Measurements from ENCODE around the gene IGSF9B. TPM values are rescaled to one million over a fixed set of nuclear protein-coding genes. Genes with fewer than 3 reads are reported as not detected.

IGSF9B gene
- total and polyA plus RNA-seq, 9 of the 15 experiments (the other 6 are each of a cell fraction or from before 2014, with no cell fraction given): 0.09 TPM; not detected in 8

DNA sequence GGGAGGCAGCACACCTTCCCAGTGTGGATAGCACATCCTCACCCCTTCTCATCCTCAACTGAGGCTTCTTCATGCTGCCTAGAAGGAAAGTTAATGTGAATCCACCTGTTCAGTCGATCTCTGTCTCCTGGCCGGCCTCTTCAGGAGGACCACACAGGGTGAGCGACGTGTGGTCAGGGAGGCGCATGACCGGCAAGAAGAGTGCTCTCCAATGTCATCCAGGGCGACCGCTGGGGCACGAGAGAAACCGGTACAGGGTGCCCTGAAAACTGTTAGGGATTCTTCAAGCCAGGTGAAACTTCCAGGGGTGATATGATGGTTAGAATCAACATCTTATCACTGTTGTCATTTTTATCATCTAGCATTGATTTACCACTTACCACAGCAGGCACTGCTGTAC lies 43.0 kb downstream of the IGSF9B start (continued):
- TF ChIP-seq SAP30 (IDR thresholded peaks at IDR 0.05; ENCODE audit: borderline replicate concordance, insufficient read depth, low read depth, low read length, poor library complexity, severe bottlenecking): no peak
- TF ChIP-seq MTA2 (IDR thresholded peaks at IDR 0.05; ENCODE audit: low read depth): no peak
- TF ChIP-seq E4F1 (CRISPR knock-in tag; IDR thresholded peaks at IDR 0.05; ENCODE audit: borderline replicate concordance): no peak
- TF ChIP-seq CEBPG (CRISPR knock-in tag; IDR thresholded peaks at IDR 0.05): no peak
- no peak for TF ChIP-seq CEBPG (tag; conservative IDR thresholded peaks at IDR 0.05 in 1 of 2, IDR thresholded peaks at IDR 0.05 in 1 of 2)
- TF ChIP-seq NFIC (IDR thresholded peaks at IDR 0.05): no peak

DNA sequence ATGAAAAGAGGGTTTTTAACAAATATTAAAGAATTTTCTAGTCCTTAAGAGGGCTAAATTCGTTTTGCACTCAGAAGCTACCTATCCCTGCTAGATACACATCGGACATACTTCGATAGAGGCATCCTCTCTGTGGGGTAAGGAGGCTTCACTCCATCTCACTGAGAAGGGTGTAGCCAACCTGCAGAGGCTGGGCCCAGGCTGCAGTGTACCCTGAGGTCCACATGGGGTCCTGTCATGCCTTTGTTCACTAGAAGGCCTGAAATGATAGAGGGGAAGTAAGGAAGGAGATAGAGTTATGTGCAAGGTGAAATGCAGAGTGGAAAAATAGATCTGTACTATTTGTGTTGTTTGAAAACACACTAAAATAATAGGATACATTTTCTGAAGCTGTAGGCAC lies 45.6 kb downstream of the IGSF9B start:
- WGBS (ENCODE audit: insufficient coverage, low coverage, missing lambda C conversion rate): 2% methylated on average over 3 of the region's 3 CpGs
- no peak overlapping the region for H3K27ac ChIP-seq (ENCODE audit: extremely low read depth, low read depth, low read length)
- ChIA-PET POLR2A (no interaction called here), CTCF (ENCODE audit: low intra/inter-chr PET ratio) (no interaction called here)
- H3K9me3 ChIP-seq (replicated peaks; ENCODE audit: control insufficient read depth, insufficient read depth, low read depth, low read length): no peaks in the 10 kb centered on the region
- FAIRE-seq (no peak), ATAC-seq (peak; percentile 87), DNase-seq (ENCODE audit: extremely low read depth in 1 of 4, low spot score in 3 of 4) (peak in 3 of 4 experiments; percentile 10 to 37 (median 37))
- intact Hi-C loops (cut with micrococcal nuclease): no loop called here
- TF ChIP-seq PREB (CRISPR knock-in tag; IDR thresholded peaks at IDR 0.05) (no peak), SLC30A9 (CRISPR knock-in tag; IDR thresholded peaks at IDR 0.05) (no peak)
- TF ChIP-seq, protein P1, sequence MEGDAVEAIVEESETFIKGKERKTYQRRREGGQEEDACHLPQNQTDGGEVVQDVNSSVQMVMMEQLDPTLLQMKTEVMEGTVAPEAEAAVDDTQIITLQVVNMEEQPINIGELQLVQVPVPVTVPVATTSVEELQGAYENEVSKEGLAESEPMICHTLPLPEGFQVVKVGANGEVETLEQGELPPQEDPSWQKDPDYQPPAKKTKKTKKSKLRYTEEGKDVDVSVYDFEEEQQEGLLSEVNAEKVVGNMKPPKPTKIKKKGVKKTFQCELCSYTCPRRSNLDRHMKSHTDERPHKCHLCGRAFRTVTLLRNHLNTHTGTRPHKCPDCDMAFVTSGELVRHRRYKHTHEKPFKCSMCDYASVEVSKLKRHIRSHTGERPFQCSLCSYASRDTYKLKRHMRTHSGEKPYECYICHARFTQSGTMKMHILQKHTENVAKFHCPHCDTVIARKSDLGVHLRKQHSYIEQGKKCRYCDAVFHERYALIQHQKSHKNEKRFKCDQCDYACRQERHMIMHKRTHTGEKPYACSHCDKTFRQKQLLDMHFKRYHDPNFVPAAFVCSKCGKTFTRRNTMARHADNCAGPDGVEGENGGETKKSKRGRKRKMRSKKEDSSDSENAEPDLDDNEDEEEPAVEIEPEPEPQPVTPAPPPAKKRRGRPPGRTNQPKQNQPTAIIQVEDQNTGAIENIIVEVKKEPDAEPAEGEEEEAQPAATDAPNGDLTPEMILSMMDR (IDR thresholded peaks at IDR 0.05 in 2 of 3, conservative IDR thresholded peaks at IDR 0.05 in 1 of 3; ENCODE audit: insufficient read depth in 2 of 3, low read depth in 1 of 3, low read length in 3 of 3): peak; percentile 4 to 18 (median 15); a peak in 1 of 6 replicates
- no peaks in the 10 kb centered on the region for H3K79me2 ChIP-seq (ENCODE audit: control insufficient read depth, insufficient read depth, low read length)
- BruUV-seq (replicated peaks): no TSS peak
- peaks cover 2 to 50% of the 10 kb centered on the region in 2 experiments; a peak in 3 of 5 replicates for H3K27me3 ChIP-seq (ENCODE audit: control insufficient read depth in 2 of 2, insufficient read depth in 2 of 2, low read length in 2 of 2)
- H3K4me3 ChIP-seq: no peak overlapping the region
- no peaks in the 10 kb centered on the region for H3K9me1 ChIP-seq (ENCODE audit: control insufficient read depth, insufficient read depth, low read length)
- no peaks in the 10 kb centered on the region for H3K36me3 ChIP-seq (ENCODE audit: control insufficient read depth, insufficient read depth, low read length)
- no peak overlapping the region for H3K4me2 ChIP-seq (ENCODE audit: insufficient read depth, low read length)
- H2AFZ ChIP-seq (ENCODE audit: low read depth, low read length): no peak overlapping the region
- no peaks in the 10 kb centered on the region; the same call in 1 of the 2 replicates for H4K20me1 ChIP-seq (replicated peaks; ENCODE audit: control insufficient read depth, insufficient read depth, low read length)
- no peaks in the 10 kb centered on the region for H3K4me1 ChIP-seq (replicated peaks in 1 of 2; ENCODE audit: control insufficient read depth in 2 of 2, insufficient read depth in 2 of 2, low read length in 2 of 2)
- no peak overlapping the region for H3K9ac ChIP-seq (ENCODE audit: insufficient read depth in 1 of 2, low read depth in 2 of 2, low read length in 2 of 2)
- in situ Hi-C loops (cut with MboI): no loop called here
